GM06990 (cell line): ENCODE data around the gene LDLRAD4.

ENCODE experiments used
- DNase-seq: peaks from one replicate; pipeline ENCODE4 v3.0.0-alpha.2; 2011; ENCODE audit not compliant: insufficient read length; ENCODE audit errors: extremely low read depth
- H3K27me3 ChIP-seq: replicated peaks from 2 replicates; pipeline ENCODE4 v1.6.0; 2011; ENCODE audit warnings: low read length; ENCODE audit not compliant: control insufficient read depth, insufficient read depth
- H3K36me3 ChIP-seq: 2 replicates; pipeline ENCODE4 v1.5.1; 2011; ENCODE audit warnings: low read length; ENCODE audit not compliant: control insufficient read depth, insufficient read depth
- H3K4me3 ChIP-seq: replicated peaks from 2 replicates; pipeline ENCODE4 v1.5.1; 2011; ENCODE audit warnings: low read depth, mild to moderate bottlenecking, control low read depth, low read length
- TF ChIP-seq, protein P1 (sequence below): IDR thresholded peaks from 2 replicates; pipeline ENCODE4 v1.5.1; 2011; ENCODE audit warnings: low read length, control low read depth, mild to moderate bottlenecking, inconsistent platforms; ENCODE audit not compliant: insufficient read depth, poor library complexity, severe bottlenecking

The LDLRAD4 gene

GRCh38 chr18:13378150-13378549 lies 159.6 kb downstream of the LDLRAD4 start:
- TF ChIP-seq, protein P1, sequence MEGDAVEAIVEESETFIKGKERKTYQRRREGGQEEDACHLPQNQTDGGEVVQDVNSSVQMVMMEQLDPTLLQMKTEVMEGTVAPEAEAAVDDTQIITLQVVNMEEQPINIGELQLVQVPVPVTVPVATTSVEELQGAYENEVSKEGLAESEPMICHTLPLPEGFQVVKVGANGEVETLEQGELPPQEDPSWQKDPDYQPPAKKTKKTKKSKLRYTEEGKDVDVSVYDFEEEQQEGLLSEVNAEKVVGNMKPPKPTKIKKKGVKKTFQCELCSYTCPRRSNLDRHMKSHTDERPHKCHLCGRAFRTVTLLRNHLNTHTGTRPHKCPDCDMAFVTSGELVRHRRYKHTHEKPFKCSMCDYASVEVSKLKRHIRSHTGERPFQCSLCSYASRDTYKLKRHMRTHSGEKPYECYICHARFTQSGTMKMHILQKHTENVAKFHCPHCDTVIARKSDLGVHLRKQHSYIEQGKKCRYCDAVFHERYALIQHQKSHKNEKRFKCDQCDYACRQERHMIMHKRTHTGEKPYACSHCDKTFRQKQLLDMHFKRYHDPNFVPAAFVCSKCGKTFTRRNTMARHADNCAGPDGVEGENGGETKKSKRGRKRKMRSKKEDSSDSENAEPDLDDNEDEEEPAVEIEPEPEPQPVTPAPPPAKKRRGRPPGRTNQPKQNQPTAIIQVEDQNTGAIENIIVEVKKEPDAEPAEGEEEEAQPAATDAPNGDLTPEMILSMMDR, result no peak
- H3K27me3 ChIP-seq, result no peaks in the 10 kb centered on the region
- DNase-seq, result no peak
- no peaks in the 10 kb centered on the region for H3K36me3 ChIP-seq
- H3K4me3 ChIP-seq, result no peak overlapping the region

DNA sequence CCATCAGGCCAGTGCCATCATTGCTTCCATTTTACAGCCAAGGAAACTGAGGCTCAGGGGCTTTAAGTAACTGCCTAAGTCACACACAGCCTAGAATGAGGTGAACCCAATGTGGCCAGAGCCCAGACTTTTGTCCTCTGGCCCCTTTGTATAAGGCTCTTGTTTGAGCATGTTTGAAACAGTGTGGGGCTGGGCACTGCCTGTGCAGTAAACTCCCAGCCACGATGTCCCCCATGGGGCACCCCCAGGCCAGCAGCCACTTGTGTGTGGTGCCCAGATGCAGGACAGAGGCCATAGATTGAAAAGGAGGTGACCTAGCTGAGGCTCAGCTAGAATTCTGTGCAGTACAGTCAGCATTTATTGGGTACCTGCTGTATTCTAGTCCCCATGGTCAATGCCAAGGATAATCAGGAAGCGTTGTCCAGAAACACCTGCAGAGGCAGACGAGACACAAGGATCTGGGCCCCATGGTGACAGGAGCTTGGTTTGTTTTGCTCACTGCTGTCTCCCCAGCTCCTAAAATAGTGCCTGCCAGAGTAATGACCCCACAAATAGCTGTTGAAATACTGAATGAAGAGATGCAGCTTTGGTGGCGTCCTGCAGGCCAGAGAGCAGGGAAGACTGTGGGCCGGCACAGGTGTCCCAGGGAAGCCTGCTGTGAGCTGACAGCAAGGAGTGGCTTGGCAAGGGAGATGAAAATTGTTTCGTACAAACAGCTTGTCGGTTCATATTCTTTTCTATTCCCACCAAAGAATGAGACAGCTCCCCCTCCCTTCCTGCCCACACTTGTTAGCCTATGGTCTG lies 160.7 kb downstream of the LDLRAD4 start:
- DNase-seq, result no peak
- TF ChIP-seq, protein P1, result no peak
- H3K4me3 ChIP-seq, result no peak overlapping the region
- H3K36me3 ChIP-seq, result no peaks in the 10 kb centered on the region
- H3K27me3 ChIP-seq, result no peaks in the 10 kb centered on the region

- DNase-seq, result no peak
- Histone ChIP-seq H3K27me3 (no peaks in the 10 kb centered on the region), H3K36me3 (no peaks in the 10 kb centered on the region), H3K4me3 (no peak overlapping the region)
- TF ChIP-seq, protein P1, result no peak
Observed at GRCh38 chr18:13379930-13380690, 161.6 kb downstream of the LDLRAD4 start.

GRCh38 chr18:13380691-13381070 lies 162.1 kb downstream of the LDLRAD4 start:
- no peaks in the 10 kb centered on the region for H3K36me3 ChIP-seq
- H3K4me3 ChIP-seq, result no peak overlapping the region
- no peaks in the 10 kb centered on the region for H3K27me3 ChIP-seq
- no peak for DNase-seq
- TF ChIP-seq, protein P1, result no peak

- Histone ChIP-seq H3K27me3 (no peaks in the 10 kb centered on the region), H3K4me3 (no peak overlapping the region), H3K36me3 (no peaks in the 10 kb centered on the region)
- TF ChIP-seq, protein P1, result no peak
- no peak for DNase-seq
Observed at GRCh38 chr18:13381331-13381730, 162.8 kb downstream of the LDLRAD4 start.
